Tibial nerve (tissue), 4 donors: ENCODE measurements around the gene SYT11. TPM values are rescaled to one million over a fixed set of nuclear protein-coding genes. Genes with fewer than 3 reads are reported as not detected.
A peak's percentile ranks its signal among the peaks of the same experiment; 100 is the strongest.

Experiments used
- DNase-seq, 2 donors: peaks; one replicate each; pipeline ENCODE4 v3.0.0-alpha.2; 2019; ENCODE audit warnings: low spot score in 2 of 2
- H3K27ac ChIP-seq, 4 donors: fragments of 200-600 bp; sonication (generic) in 3 of 4; one replicate each; pipeline ENCODE4 v1.5.1; 2017 to 2019; ENCODE audit warnings: mild to moderate bottlenecking in 1 of 4
- H3K27me3 ChIP-seq, 2 donors: fragments of 200-600 bp; sonication (generic) in 1 of 2; one replicate each; pipeline versions ENCODE4 v1.5.1 to v1.6.0; 2017 to 2019
- H3K36me3 ChIP-seq, 3 donors: fragments of 200-600 bp; sonication (generic); one replicate each; pipeline ENCODE4 v1.5.1; 2018 to 2019
- H3K4me1 ChIP-seq, 4 donors: fragments of 200-600 bp; sonication (generic) in 3 of 4; one replicate each; pipeline ENCODE4 v1.5.1; 2017 to 2019
- H3K4me3 ChIP-seq, 4 donors: fragments of 200-600 bp; sonication (generic) in 3 of 4; one replicate each; pipeline ENCODE4 v1.5.1; 2017 to 2019; ENCODE audit warnings: mild to moderate bottlenecking in 1 of 4, moderate library complexity in 1 of 4
- H3K9me3 ChIP-seq, 4 donors: fragments of 200-600 bp; sonication (generic) in 3 of 4; one replicate each; pipeline ENCODE4 v1.5.1; 2017 to 2019
- EP300 ChIP-seq, 2 donors: sonication (generic); formaldehyde crosslinking; IDR thresholded peaks; one replicate each; pipeline ENCODE4 v1.6.1; 2017; ENCODE audit warnings: antibody characterized with exemption in 2 of 2, mild to moderate bottlenecking in 1 of 2
- POLR2A ChIP-seq, 2 donors: fragments of 450-650 bp; IDR thresholded peaks; one replicate each; pipeline ENCODE4 v1.6.1; 2017; ENCODE audit warnings: antibody characterized with exemption in 2 of 2, mild to moderate bottlenecking in 2 of 2, moderate library complexity in 2 of 2
- WGBS, 2 donors: methylation state at CpG; one replicate each; pipeline ENCODE4 v1.1.5; 2018; 5-methylcytosine and 5-hydroxymethylcytosine counted together
- total RNA-seq, 4 donors: library from RNA; depleted of rRNA; stranded (reverse); fragments of >200 nt; gene quantifications; one replicate each; pipeline ENCODE4 v1.1.0, GENCODE V29; 2016
- TF ChIP-seq, protein P1 (sequence below), 5 experiments: fragments of 200-600 bp in 3 of 5; fragments of 450-650 bp in 2 of 5; sonication (generic) in 3 of 5; IDR thresholded peaks; one replicate each; pipeline ENCODE4 v1.5.1; 2016 to 2019; ENCODE audit warnings: antibody characterized with exemption in 5 of 5, mild to moderate bottlenecking in 3 of 5, moderate library complexity in 2 of 5

Gene SYT11
- total RNA-seq, 4 donors from 2014 or later: 29.2 to 54.2 (median 38.1) TPM

DNA sequence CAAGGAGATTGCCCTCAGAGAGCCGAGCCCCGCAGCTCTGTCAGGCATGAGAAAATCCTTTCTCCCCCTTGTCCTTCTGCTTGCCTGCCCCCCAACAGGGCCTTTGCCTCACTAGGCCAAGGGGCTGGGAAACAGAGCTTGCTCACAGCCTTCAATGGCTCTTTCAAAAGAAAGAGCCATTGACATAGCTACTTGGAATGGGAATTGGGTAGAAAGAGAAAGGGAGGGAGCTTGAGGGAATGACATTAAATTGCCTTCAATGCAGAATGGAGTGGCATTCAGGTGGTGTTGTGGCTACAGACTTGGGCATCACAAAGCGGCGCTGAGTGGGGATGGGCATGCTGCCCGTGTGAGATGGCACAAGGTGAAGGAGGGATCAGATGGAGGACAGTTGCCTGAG lies 13.2 kb downstream of the SYT11 start:
- no peak for DNase-seq
- peak overlapping the region; percentile 34 to 91 (median 64) for H3K27ac ChIP-seq
- H3K9me3 ChIP-seq: no peaks in the 10 kb centered on the region
- no peak overlapping the region for H3K4me3 ChIP-seq
- peaks cover 0 to 22% (median 0%) of the 10 kb centered on the region in 3 donors for H3K36me3 ChIP-seq
- H3K27me3 ChIP-seq: no peaks in the 10 kb centered on the region
- peak in 1 of 2 donors; percentile 16 for TF ChIP-seq POLR2A (IDR thresholded peaks at IDR 0.05)
- TF ChIP-seq, protein P1, sequence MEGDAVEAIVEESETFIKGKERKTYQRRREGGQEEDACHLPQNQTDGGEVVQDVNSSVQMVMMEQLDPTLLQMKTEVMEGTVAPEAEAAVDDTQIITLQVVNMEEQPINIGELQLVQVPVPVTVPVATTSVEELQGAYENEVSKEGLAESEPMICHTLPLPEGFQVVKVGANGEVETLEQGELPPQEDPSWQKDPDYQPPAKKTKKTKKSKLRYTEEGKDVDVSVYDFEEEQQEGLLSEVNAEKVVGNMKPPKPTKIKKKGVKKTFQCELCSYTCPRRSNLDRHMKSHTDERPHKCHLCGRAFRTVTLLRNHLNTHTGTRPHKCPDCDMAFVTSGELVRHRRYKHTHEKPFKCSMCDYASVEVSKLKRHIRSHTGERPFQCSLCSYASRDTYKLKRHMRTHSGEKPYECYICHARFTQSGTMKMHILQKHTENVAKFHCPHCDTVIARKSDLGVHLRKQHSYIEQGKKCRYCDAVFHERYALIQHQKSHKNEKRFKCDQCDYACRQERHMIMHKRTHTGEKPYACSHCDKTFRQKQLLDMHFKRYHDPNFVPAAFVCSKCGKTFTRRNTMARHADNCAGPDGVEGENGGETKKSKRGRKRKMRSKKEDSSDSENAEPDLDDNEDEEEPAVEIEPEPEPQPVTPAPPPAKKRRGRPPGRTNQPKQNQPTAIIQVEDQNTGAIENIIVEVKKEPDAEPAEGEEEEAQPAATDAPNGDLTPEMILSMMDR (IDR thresholded peaks at IDR 0.05): no peak
- TF ChIP-seq EP300 (IDR thresholded peaks at IDR 0.05): peak; percentile 24 to 78
- 55 to 63% methylated on average over 5 of the region's 5 CpGs for WGBS, 2 donors
- peaks cover 0 to 56% (median 7%) of the 10 kb centered on the region in 4 donors for H3K4me1 ChIP-seq

DNA sequence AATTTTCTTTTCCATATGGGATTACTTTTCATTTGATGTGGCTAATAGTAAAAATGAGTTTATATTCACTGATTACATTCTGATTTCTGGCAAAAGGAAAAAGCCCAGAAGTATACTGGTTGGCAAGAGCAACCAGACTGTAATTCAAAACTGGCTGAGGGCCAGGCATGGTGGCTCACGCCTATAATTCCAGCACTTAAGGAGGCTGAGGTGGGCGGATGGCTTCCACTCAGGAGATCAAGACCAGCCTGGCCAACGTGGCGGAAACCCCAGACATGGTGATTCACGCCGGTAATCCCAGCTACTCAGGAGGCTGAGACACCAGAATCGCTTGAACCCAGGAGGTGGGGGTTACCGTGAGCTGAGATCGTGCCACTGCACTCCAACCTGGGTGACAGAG lies 14.5 kb downstream of the SYT11 start:
- H3K27me3 ChIP-seq: no peaks in the 10 kb centered on the region
- H3K27ac ChIP-seq: peak overlapping the region in 2 of 4 donors; percentile 85 to 91
- TF ChIP-seq, protein P1 (IDR thresholded peaks at IDR 0.05): no peak
- TF ChIP-seq EP300 (IDR thresholded peaks at IDR 0.05) (no peak), POLR2A (IDR thresholded peaks at IDR 0.05) (no peak)
- DNase-seq: no peak
- H3K4me3 ChIP-seq: no peak overlapping the region
- peaks cover 0 to 49% (median 7%) of the 10 kb centered on the region in 4 donors for H3K4me1 ChIP-seq
- WGBS, 2 donors: 58 to 78% methylated on average over 9 of the region's 9 CpGs
- H3K9me3 ChIP-seq: no peaks in the 10 kb centered on the region
- peaks cover 0 to 9% (median 0%) of the 10 kb centered on the region in 3 donors for H3K36me3 ChIP-seq

GRCh38 chr1:155877945-155878344 lies 18.6 kb downstream of the SYT11 start:
- no peaks in the 10 kb centered on the region for H3K27me3 ChIP-seq
- peaks cover 0 to 13% (median 0%) of the 10 kb centered on the region in 4 donors for H3K4me1 ChIP-seq
- H3K9me3 ChIP-seq: no peaks in the 10 kb centered on the region
- no peak for DNase-seq
- H3K27ac ChIP-seq: no peak overlapping the region
- peaks cover 0 to 34% (median 0%) of the 10 kb centered on the region in 3 donors for H3K36me3 ChIP-seq
- WGBS, 2 donors: 95 to 100% methylated on average over 2 of the region's 2 CpGs
- TF ChIP-seq, protein P1 (IDR thresholded peaks at IDR 0.05): no peak
- no peak for TF ChIP-seq POLR2A (IDR thresholded peaks at IDR 0.05)
- no peak for TF ChIP-seq EP300 (IDR thresholded peaks at IDR 0.05)
- no peak overlapping the region for H3K4me3 ChIP-seq

DNA sequence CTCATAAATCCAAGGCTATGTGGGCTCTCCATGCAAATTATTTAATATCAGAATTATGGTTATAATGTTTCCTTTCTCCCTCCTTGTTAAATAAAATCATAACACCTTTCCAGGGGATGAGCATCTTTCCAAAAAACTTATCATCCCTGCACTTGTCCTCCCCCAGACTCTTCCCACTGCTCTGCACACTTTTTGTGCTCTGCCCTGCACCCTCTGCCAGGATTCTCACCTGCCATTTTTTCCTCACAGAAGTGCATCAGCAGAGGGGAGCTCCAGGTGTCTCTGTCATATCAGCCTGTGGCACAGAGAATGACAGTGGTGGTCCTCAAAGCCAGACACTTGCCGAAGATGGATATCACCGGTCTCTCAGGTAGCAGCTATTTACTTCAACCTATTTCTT lies 20.9 kb downstream of the SYT11 start:
- WGBS, 2 donors: 96 to 100% methylated on average over 2 of the region's 2 CpGs
- TF ChIP-seq, protein P1 (IDR thresholded peaks at IDR 0.05): no peak
- TF ChIP-seq EP300 (IDR thresholded peaks at IDR 0.05) (no peak), POLR2A (IDR thresholded peaks at IDR 0.05) (no peak)
- H3K4me3 ChIP-seq: no peak overlapping the region
- no peak for DNase-seq
- peaks cover 0 to 39% (median 0%) of the 10 kb centered on the region in 3 donors for H3K36me3 ChIP-seq
- H3K9me3 ChIP-seq: no peaks in the 10 kb centered on the region
- no peaks in the 10 kb centered on the region for H3K27me3 ChIP-seq
- H3K27ac ChIP-seq: no peak overlapping the region
- peaks cover 0 to 16% (median 2%) of the 10 kb centered on the region in 4 donors for H3K4me1 ChIP-seq

GRCh38 chr1:155880950-155881349 lies 21.6 kb downstream of the SYT11 start:
- peaks cover 0 to 39% (median 0%) of the 10 kb centered on the region in 3 donors for H3K36me3 ChIP-seq
- peaks cover 0 to 17% (median 2%) of the 10 kb centered on the region in 4 donors for H3K4me1 ChIP-seq
- H3K27me3 ChIP-seq: no peaks in the 10 kb centered on the region
- no peak overlapping the region for H3K4me3 ChIP-seq
- no peak for DNase-seq
- H3K27ac ChIP-seq: no peak overlapping the region
- H3K9me3 ChIP-seq: no peaks in the 10 kb centered on the region
- TF ChIP-seq, protein P1 (IDR thresholded peaks at IDR 0.05): no peak
- TF ChIP-seq EP300 (IDR thresholded peaks at IDR 0.05) (no peak), POLR2A (IDR thresholded peaks at IDR 0.05) (no peak)
- 89 to 94% methylated on average over 6 of the region's 6 CpGs for WGBS, 2 donors
